ENCODE measurements around the gene PLK3.
A peak's percentile ranks its signal among the peaks of the same experiment; 100 is the strongest.
"Not testable (repeated sequence)": the region's sequence is repeated elsewhere in the genome, so short reads cannot be mapped to it uniquely, and the experiment has no call there.

PLK3 gene

DNA sequence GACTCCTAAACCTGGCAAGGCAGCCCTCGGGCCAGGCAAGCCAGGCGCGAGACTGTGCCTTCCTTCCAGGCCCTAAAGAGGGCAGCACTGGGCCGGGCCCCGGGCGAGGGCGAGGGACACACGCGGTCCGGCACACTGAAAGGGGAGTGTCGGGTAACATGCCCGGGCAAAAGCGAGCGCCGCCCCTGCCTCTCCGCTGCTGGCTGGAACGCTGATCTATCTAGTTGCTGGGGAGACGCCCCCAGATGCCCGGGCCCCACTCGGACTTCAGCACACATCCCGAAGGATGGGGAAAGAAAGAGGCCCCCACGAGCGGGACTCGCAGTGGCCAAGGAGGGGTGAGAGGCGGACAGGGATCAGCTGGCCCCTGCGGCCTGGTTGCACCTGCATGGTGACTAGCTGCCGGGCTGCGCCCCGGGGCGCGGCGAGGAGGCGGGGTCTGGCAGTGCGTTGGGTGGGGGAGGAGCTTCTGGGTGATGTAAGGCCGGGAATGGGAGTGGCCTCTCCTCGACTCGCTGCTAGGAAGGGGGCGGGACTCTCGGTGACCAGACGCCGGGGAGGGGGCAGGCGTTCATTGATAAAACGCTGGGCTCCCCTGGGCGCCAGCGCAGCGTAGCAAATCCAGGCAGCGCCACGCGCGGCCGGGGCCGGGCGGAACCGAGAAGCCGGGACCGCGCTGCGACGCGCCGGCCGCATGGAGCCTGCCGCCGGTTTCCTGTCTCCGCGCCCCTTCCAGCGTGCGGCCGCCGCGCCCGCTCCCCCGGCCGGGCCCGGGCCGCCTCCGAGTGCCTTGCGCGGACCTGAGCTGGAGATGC is at the start of gene PLK3:
Gene PLK3, plus strand, starts transcription at position 608 of the 815 bp plus-strand sequence. Its CDS starts 87 bp downstream, at position 695.
- DNase-seq = peak; percentile 94 to 98 (median 97)

DNA sequence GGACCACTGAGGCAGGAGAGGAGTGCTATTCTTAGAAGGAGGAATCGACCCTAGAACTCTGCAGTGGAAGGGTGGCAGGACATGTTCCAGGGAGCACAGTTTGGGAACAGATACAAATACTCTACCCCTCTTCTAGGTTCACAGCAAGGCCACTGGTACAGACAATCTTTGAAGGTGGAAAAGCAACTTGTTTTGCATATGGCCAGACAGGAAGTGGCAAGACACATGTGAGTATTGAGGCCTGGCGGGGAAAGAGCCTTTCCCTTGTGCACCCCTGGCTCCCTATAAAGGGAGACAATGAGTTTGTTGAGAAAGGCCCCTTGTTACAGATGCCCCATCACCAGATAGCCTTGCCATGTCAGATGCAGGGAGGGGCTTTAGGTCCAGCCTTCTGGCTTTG is 42.8 kb upstream of the PLK3 start:
- no peak for DNase-seq

DNA sequence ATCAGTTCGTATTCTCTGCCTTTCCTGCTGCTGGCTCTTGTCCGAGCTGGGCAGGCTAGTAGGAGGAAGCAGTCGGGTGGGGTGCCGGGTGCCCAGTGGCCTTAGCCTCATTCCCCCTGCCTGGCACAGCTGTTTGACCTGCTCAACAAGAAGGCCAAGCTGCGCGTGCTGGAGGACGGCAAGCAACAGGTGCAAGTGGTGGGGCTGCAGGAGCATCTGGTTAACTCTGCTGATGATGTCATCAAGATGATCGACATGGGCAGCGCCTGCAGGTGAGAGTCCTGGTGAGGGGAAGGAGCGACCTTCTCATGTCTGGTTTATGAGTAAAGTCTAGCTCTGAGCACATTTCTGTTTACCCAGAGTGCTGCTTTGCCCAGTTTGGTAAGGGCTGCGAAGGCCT is 41.1 kb upstream of the PLK3 start:
- DNase-seq = no peak

DNA sequence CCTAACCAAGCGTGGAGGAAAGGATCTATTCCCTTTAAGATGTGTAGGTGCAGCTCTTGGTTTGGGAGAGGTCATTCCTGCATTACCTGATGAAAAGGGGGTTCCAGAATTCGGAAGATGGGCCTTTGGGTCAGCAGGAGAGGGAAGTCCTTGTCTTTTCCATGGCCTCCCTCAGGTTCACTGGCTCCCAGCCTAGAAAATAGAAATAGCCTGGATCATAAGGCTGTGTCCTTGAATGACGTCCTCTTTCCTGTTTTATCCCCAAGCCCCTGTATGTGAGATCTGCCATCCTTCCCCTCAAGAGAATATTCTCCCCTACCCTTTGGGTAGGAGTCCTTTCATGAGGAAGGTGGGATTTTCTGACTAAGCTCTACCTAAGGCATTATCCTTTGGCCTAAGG is 39.3 kb upstream of the PLK3 start:
- no peak for DNase-seq

DNA sequence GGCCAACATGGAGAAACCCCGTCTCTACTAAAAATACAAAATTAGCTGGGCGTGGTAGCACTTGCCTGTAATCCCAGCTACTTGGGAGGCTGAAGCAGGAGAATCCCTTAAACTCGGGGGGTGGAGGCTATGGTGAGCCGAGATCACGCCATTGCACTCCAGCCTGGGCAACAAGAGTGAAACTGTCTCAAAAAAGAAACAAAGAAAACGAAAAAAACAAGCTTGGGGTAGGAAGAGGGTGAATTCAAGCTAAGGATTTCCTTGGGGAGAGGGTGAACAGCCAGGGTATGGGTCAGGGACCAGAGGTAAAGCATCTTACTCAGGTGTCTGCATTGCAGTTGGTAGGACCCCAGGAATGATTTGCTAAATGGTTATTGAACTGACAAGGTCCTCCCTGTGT is 33.8 kb upstream of the PLK3 start:
- DNase-seq = not testable (repeated sequence)

DNA sequence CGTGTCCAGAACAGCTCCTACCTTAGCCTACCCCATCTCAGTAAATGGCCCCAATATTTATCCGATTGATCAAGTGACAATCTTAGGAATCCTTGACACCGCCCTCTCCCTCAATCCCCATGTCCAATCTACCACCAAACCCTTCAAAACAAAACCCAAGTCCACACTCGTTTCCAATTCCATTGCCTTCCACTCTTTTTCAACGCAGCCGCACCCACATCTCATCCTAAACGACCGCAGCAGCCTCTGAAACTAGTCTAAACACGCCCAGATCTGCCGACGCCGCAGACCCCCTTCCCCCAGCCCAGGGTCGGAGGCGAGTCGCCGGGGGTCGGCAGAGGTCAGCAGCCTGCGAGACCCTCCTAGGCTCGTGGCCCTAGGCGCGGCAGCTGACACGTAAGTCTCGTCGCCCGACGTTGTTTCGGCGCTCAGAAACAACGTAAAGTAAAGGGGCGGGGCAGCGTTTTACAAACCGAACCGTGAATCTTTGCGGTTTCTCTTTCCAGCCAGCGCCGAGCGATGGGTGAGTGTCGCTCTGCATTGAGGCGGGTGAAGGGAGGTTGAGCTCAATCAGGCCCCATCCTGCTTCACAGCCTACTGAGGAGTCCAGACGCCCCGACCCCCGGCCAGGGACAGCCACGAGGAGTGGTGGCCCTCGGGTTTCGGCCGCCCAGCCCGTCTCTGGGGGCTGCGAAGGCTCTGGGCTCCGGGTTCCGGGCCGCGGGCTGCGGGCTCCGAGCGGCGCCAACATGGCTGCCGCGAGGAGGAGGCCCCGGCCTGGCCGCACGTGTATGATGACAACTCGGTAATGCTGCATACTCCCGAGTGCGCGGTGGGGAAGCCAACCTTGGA is 24.9 kb upstream of the PLK3 start, which contains the start of gene RPS8:
Gene RPS8, plus strand, starts transcription at position 463 of the 852 bp plus-strand sequence. Its CDS starts 57 bp downstream, at position 520.
- DNase-seq = peak; percentile 76 to 83 (median 78)

DNA sequence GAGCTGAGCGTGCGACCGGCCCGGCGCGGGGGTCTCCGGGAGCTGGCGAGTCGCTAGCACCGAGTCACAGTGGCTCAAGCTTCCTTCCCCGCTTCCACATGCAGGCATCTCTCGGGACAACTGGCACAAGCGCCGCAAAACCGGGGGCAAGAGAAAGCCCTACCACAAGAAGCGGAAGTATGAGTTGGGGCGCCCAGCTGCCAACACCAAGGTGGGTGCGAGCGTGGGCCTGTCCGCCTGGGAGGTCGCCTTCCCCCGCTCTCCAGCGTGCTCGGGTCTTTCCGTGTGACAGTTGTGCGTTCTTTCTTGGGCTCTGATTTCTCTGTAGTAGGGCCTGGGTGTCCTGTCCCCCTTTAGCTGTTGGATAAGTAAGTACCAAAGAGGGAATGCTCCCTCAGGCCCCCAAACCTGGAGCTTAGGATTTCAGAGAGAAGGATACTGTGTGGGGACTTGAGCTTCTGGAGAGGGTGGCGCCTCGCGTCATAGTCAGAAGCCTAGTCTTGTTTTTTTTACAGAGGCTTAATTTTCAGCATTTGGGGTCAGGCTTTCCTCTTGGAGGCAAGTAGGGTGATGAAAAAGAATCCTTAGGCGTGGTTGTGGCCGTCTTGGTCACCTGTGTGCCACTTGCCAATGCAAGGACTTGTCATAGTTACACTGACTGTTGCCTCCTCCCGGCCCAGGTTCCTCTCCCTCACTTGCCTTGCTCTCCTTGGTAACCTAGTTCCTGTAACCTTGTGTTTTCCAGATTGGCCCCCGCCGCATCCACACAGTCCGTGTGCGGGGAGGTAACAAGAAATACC is 24.0 kb upstream of the PLK3 start:
- DNase-seq = peak in 3 of 4 experiments; percentile 21 to 43 (median 41)

DNA sequence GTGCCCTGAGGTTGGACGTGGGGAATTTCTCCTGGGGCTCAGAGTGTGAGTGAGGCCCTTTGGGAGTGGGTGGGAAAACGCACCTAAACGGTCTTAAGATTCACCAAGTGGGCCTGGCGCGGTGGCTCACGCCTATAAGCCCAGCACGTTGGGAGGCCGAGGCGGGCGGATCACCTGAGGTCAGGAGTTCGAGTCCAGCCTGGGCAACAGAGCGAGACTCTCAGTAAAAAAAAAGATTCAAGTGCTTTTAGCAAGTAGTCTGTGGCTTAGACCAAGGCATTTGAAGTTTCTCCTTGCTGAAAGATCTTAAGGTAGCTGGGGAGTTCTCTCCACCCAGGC is 23.5 kb upstream of the PLK3 start:
- no peak for DNase-seq

DNA sequence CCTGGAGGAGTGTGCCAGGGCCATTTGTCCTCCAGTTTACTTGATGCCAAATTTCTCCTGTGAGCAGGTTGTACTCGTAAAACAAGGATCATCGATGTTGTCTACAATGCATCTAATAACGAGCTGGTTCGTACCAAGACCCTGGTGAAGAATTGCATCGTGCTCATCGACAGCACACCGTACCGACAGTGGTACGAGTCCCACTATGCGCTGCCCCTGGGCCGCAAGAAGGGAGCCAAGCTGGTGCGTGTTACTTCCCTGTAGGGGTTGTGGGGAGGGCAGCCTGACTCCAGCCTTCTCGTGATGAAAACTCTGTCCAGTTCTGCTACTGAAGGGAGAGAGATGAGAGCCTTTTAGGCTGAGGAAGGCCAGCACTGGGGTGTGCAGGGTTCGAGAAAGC is 22.6 kb upstream of the PLK3 start:
- DNase-seq = no peak

DNA sequence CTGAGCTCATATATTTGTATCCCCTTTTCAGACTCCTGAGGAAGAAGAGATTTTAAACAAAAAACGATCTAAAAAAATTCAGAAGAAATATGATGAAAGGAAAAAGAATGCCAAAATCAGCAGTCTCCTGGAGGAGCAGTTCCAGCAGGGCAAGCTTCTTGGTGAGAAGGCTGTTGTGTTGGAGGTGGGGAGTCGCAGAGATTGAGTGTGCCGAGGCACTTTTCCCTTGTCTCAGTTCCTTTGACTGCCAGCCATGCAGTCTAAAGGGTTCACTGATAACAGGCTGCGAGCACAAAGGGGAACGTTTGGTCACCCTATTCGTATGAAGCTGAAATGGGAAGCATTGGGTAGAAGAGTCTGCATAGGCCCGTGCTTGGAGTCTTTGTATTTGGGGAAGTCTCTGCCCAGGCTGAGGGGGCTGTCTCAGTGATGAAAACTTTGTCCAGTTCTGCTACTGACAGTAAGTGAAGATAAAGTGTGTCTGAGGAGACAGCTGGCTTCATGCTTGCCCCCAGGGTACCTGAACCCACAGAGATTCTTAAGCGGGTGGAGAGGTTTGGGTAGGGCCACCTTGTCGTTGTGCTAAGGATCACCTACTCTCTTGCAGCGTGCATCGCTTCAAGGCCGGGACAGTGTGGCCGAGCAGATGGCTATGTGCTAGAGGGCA is 22.1 kb upstream of the PLK3 start:
- DNase-seq = no peak

DNA sequence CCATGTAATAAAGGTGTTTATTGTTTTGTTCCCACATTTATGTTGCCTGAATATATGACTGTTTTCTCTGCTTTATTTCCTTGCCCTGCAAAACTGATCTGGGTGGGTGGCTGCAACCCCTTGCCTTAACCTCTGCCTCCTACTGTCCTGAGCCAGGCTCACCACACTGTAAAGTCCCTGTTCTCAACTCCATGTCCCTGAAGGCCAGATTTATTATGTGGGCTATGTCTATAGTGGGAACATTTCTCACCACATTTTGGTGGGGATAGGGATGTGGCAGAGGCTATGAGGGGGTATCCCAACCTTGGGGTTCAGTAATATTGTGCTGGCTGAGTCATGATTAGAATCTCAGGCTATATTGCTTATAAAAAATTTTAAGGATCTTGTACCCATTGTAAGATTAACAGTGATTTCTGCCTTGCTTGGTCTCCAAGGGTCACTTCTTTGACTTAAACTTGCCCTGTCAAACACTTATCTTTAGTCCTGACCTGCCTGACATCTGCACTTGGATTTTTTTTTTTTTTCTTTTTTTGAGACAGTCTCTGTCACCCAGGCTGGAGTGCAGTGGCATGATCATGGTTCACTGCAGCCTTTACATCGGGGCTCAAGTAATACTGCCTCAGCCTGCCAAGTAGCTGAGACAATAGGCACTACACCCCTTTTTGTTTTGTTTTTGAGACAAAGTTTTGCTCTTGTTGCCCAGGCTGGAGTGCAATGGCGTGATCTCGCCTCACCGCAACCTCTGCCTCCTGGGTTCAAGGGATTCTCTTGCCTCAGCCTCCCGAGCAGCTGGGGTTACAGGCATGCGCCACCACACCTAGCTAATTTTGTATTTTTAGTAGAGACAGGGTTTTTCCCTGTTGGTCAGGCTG is 21.2 kb upstream of the PLK3 start:
- no peak for DNase-seq

DNA sequence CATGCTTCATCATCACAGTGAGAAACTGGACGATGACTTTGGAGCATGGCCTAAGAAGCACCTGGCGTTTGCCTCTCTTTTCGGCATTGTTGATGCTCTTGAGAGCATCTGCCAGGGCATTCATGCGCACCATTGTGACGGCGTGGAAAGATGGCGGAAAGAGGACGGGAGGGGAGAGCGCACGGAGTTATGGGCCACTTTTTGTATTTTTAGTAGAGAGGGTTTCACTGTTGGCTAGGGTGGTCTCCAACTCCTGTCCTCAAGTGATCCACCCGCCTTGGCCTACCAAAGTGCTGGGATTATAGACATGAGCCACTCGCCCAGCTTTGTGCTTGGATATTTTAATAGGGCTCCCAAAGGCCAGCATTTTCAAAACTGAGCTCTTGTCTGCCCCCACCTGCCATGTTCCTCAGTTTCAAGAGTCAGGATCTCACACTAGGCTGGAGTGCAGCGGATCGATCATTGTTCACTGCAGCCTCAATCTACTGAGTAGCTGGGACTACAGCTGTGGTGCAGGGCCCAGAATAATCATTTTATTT is 19.5 kb upstream of the PLK3 start:
- DNase-seq = no peak

DNA sequence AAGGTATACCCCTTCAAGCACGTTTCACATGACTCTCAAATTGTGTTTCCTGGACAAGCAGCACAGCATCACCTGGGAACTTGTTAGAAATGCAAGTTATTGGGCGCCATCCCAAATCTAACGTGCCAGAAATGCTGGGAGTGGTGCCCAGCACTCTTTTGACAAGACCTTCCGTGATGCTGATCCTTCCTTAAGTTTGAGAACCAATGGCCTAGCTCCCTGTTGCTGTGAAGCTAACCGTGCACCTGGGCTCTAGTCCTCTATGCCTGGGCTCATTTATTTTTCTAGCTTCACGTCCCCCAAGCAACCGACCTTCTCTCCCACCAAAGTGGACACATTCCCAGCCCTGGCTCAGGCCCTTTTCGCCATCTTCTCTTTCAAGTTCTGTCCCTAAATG is 16.5 kb upstream of the PLK3 start:
- no peak for DNase-seq

DNA sequence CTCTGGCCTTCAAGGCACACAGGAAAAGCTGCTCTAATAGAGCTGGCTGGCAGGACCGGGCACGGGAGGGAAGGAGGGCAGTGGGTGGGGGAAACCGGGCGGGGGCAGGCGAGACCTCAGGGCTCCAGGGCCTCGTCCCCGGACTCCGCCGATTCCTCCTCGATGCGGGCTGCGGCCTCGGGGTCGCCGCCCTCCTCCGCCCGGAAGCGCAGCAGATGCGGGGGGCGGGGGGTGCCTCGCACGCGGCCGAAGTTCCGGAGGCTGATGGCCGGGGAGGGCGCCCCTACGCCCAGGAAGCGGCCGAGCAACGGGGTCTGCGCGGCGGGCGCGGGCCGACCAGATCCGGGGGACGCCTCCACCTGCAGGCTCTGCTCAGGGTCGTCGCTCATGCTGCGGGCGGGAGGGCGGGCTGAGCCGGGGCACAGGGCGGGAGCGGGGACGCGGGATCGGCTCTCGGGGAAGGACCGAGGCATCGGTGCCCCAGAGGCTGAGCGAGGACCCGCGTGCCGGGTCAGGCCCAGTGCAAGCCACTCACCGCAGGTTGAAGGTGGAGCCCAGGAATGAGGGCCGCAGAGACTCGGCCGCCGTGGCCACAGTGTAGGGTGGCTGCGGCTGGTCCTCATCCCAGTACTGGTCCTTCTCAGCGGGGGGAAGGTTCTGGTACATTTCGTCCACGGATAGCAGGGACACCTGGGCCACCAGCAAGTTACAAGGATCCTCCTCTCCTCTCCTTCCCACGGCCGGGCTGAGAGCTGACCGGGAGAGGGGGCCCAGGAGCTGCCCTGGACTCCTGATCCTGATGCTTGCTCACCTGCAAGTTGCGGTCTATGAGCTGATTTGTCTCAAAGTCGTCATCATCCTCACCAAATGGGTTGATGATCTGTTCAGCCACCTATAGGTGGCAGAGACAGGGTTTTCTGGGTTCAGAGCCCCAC is 15.8 kb upstream of the PLK3 start:
- peak in 1 of 4 experiments; percentile 22 for DNase-seq

DNA sequence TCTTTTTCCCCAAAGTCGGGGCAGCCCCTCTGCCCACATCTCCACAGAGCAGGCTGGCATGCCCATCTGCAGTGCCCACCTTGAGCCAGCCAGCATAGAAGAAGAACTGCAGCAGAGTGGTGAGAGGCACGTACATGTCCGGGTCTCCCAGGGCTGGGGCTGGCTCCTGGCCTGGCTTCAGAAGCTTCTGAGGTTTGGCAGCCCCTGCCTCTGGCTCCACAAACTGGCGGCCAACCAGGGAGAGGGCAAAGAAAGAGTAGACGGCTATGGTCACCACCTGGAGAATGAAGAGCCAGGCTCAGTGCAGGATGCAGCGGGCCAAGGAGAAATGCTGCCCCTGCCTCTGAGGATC is 15.2 kb upstream of the PLK3 start:
- no peak for DNase-seq

DNA sequence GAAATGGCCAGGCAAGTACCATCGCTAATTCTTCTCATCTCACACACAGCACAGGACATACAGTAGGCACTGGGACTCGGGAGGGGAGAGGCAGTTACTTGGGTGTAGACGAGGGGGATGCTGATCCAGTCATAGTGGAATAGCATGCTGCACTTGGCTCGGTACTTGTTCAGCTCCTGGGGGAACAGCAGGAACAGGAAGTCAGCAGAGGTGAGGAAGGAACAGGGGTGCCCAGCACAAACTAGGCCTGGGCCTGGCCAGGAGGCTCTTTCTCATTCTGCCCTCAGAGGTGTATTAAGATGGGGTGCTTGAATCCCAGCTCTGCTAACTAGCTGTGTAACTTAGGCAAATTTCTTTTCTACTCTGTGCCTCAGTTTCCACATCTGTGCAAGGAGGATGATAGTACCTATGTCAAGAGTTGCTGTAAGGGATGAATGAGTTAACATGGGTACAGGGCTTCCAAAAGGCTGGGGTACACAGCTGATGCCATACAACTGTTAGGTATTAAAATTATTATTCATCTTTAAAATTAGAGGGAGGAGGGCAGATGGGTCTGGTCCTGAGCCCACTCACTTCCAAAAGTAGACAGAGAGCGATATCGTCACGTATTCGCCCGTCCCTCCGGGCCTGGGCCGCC is 14.6 kb upstream of the PLK3 start:
- DNase-seq = no peak

DNA sequence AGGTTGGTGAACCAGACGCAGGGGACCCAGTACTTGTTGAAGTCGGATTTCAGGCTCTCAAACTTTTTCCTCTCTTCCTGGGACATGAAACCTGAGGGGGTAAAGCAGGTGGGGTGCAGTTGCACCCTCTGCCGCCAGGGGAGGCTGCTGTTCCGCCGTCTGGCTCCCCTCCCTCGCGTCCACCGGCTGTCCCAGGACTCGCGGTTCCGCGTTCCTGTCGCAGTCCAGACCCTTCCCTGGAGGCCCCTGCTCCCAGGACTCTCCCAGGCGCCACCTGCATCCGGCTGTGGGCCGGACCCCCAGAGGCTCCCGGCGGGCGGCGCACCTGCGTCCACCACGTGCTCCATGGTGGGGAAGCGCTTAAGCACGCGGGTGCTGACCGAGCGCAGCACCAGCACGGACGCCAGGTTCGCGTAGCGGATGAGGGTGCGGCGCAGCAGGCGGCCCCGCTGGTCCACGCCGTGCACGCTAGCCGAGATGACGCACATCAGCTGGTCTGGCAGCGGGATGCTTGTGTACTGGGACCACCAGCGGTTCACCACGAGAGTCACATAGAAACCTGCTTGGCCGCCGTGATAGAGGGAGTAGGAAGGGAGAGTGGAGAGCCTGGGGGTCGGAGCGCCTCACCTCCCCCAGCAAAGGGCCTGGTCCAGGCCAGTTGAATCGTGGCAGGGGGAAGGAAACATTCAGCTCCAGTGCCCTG is 13.9 kb upstream of the PLK3 start:
- DNase-seq = peak; percentile 54 to 65 (median 59)

DNA sequence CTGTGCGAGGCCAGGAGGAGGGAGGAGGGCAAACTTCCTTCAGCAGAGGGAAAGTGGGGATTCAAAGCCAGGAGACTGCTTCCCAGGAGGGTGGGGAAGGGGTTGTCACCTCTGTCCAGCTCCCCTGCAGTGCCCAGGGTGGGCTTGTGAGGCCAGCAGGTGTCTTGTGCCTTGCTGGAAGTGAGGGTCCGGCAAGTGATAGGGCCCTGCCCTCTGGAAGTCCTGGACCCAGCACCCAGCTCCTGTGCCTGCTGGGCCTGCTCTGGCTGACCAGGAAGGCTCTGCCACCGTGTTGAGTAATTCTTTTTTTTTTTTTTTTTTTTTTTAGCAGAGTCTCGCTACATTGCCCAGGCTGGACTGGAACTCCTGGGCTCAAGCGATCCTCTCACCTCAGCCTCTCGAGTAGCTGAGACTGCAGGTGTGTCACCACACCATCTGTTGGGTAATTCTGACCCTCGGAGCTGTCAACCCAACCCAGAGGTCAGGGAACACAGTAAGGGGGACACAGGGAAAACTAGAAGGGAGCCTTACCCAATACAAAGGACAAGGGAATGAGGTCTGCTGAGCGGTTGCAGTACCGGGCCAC is 13.2 kb upstream of the PLK3 start:
- no peak for DNase-seq

DNA sequence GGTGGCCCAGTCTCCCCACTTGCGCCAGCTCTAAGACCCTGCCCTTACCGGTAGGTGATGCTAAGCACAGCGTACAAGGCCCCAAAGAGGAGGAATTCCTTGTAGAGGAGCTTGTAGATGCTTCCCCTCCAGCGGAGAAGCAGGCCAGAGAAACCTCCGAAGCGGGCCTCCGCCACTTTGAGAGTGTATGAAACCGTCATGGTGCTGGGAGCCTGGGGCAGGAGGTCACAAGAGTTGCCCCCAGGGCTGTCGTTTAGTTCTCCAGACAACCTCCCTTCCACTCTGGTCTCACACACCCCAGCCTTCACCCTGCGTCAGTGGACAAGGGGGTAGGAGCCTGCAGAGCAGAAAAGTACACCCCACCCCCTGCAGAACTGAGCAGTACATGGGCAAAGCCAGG is 12.7 kb upstream of the PLK3 start:
- no peak for DNase-seq

Measured in activated CD4-positive, CD25-positive, alpha-beta regulatory T cell (primary cell).